K562 (cell line): ENCODE measurements around the gene SMCO4. TPM values are rescaled to one million over a fixed set of nuclear protein-coding genes. Genes with fewer than 3 reads are reported as not detected.
A peak's percentile ranks its signal among the peaks of the same experiment; 100 is the strongest.

ENCODE experiments used
- ATAC-seq: fragments of 200-7000 bp; cut with Tn5 transposase; 3 replicates; pipeline ENCODE4 v1.9.1; 2020; ENCODE audit warnings: moderate library complexity
- BruUV-seq: library from RNA; stranded (reverse); fragments of 400-500 nt; replicated peaks from 2 replicates; lab custom pipeline; 2021; lab: Mats Ljungman, UMichigan
- CTCF ChIA-PET: fragments of 300-600 bp; formaldehyde crosslinking; extraction: SDS; loops from one replicate; lab custom pipeline; 2021; ENCODE audit warnings: low intra/inter-chr PET ratio; lab: Yijun Ruan, JAX
- POLR2A ChIA-PET: fragments of 300-600, 350-650 bp; sonication (Branson Sonifier 250); formaldehyde crosslinking; extraction: SDS; loops from one replicate; lab custom pipeline; 2021; ENCODE audit warnings: antibody characterized with exemption, inconsistent platforms; lab: Yijun Ruan, JAX
- DNase-seq, 4 experiments: peaks; one replicate each; pipeline versions ENCODE4 v3.0.0 to v3.0.0-alpha.2; 2011 to 2018; ENCODE audit warnings: low spot score in 3 of 4, mixed read lengths in 3 of 4; ENCODE audit errors: extremely low read depth in 1 of 4
- FAIRE-seq: peaks from 2 replicates; lab custom pipeline; 2011; peaks lifted over from hg19 to GRCh38; lab: Jason Lieb, UNC
- H2AFZ ChIP-seq: 2 replicates; pipeline ENCODE4 v1.6.0; 2011; ENCODE audit warnings: low read depth, low read length, control low read depth, inconsistent platforms
- H3K27ac ChIP-seq: fragments of 200-600 bp; 3 replicates; pipeline ENCODE4 v1.8.0; 2011; ENCODE audit warnings: low read depth, mild to moderate bottlenecking, control low read depth, inconsistent platforms, low read length, moderate library complexity, mixed read lengths; ENCODE audit errors: extremely low read depth
- H3K27me3 ChIP-seq, 2 experiments: fragments of 300-600 bp in 1 of 2; 2 replicates in 1 of 2; 3 replicates in 1 of 2; pipeline versions ENCODE4 v1.6.0 to v1.8.0; 2011; ENCODE audit warnings: inconsistent platforms in 2 of 2, low read length in 2 of 2, mild to moderate bottlenecking in 1 of 2, mixed read lengths in 1 of 2, moderate library complexity in 1 of 2; ENCODE audit not compliant: control insufficient read depth in 2 of 2, insufficient read depth in 2 of 2
- H3K36me3 ChIP-seq: fragments of 300-600 bp; 3 replicates; pipeline ENCODE4 v1.8.0; 2011; ENCODE audit warnings: mild to moderate bottlenecking, low read length, inconsistent platforms; ENCODE audit not compliant: control insufficient read depth, insufficient read depth
- H3K4me1 ChIP-seq, 2 experiments: fragments of 200-600 bp in 1 of 2; replicated peaks in 1 of 2; 2 replicates in 1 of 2; 3 replicates in 1 of 2; pipeline versions ENCODE4 v1.5.1 to v1.8.0; 2011; ENCODE audit warnings: inconsistent platforms in 2 of 2, low read length in 2 of 2, mild to moderate bottlenecking in 1 of 2, mixed read lengths in 1 of 2, moderate library complexity in 1 of 2; ENCODE audit not compliant: control insufficient read depth in 2 of 2, insufficient read depth in 2 of 2
- H3K4me2 ChIP-seq: 2 replicates; pipeline ENCODE4 v1.6.1; 2011; ENCODE audit warnings: low read length, control low read depth, inconsistent platforms, mixed read lengths; ENCODE audit not compliant: insufficient read depth
- H3K4me3 ChIP-seq: fragments of 200-600 bp; sonication (generic), shearing (Covaris generic); 2 replicates; pipeline ENCODE4 v1.5.1; 2016; ENCODE audit warnings: control low read depth, inconsistent platforms
- H3K79me2 ChIP-seq: fragments of 200-600 bp; 3 replicates; pipeline ENCODE4 v1.8.0; 2011; ENCODE audit warnings: low read length, inconsistent platforms; ENCODE audit not compliant: control insufficient read depth, insufficient read depth
- H3K9ac ChIP-seq, 2 experiments: 2 replicates each; pipeline versions ENCODE4 v1.6.0 to v1.6.1; 2011; ENCODE audit warnings: low read depth in 2 of 2, low read length in 2 of 2, control low read depth in 1 of 2, inconsistent platforms in 1 of 2, mild to moderate bottlenecking in 1 of 2, mixed read lengths in 1 of 2; ENCODE audit not compliant: insufficient read depth in 1 of 2
- H3K9me1 ChIP-seq: one replicate; pipeline ENCODE4 v1.6.0; 2011; ENCODE audit warnings: inconsistent platforms, mild to moderate bottlenecking, low read length, moderate library complexity; ENCODE audit not compliant: control insufficient read depth, insufficient read depth
- H3K9me3 ChIP-seq: replicated peaks from 2 replicates; pipeline ENCODE4 v1.5.1; 2011; ENCODE audit warnings: low read depth, low read length, inconsistent platforms; ENCODE audit not compliant: control insufficient read depth, insufficient read depth
- H4K20me1 ChIP-seq: replicated peaks from 2 replicates; pipeline ENCODE4 v1.6.1; 2011; ENCODE audit warnings: low read length, inconsistent platforms, mixed read lengths; ENCODE audit not compliant: control insufficient read depth, insufficient read depth
- BRD4 ChIP-seq: fragments of 200-600 bp; sonication (generic); IDR thresholded peaks from 2 replicates; pipeline ENCODE4 v1.6.1; 2017; ENCODE audit warnings: inconsistent platforms
- CBFA2T2 ChIP-seq: fragments of 450-650 bp; conservative IDR thresholded peaks from 2 replicates; pipeline ENCODE4 v1.6.1; 2017; ENCODE audit warnings: mild to moderate bottlenecking
- HMBOX1 ChIP-seq: sonication (generic); IDR thresholded peaks from 2 replicates; pipeline ENCODE4 v1.6.1; 2016
- LCOR ChIP-seq: sonication (generic); formaldehyde crosslinking; IDR thresholded peaks from 2 replicates; pipeline ENCODE4 v1.8.0; 2022; ENCODE audit warnings: mild to moderate bottlenecking, missing genetic modification reagents
- MAFG ChIP-seq: fragments of 450-650 bp; conservative IDR thresholded peaks from 2 replicates; pipeline ENCODE4 v1.6.1; 2016; ENCODE audit warnings: missing genetic modification characterization, missing compliant biosample characterization
- RHOXF2B ChIP-seq: fragments of 250-450 bp; sonication (Bioruptor Pico); conservative IDR thresholded peaks from 2 replicates; pipeline ENCODE4 v1.5.1; 2021
- TAL1 ChIP-seq: fragments of 450-650 bp; IDR thresholded peaks from 2 replicates; pipeline ENCODE4 v1.6.1; 2016; ENCODE audit warnings: mild to moderate bottlenecking
- ZNF282 ChIP-seq: sonication (generic); formaldehyde crosslinking; IDR thresholded peaks from 2 replicates; pipeline ENCODE4 v1.8.1; 2023; ENCODE audit warnings: missing genetic modification reagents
- ZNF316 ChIP-seq: fragments of 450-650 bp; IDR thresholded peaks from 2 replicates; pipeline ENCODE4 v1.6.1; 2016
- ZNF655 ChIP-seq: fragments of 250-450 bp; sonication (Bioruptor Pico); IDR thresholded peaks from 2 replicates; pipeline ENCODE4 v1.5.0; 2021
- ZNF668 ChIP-seq: fragments of 250-450 bp; sonication (Bioruptor Pico); IDR thresholded peaks from 2 replicates; pipeline ENCODE4 v1.8.0; 2022; ENCODE audit warnings: mild to moderate bottlenecking, inconsistent platforms
- ZNF740 ChIP-seq, 3 experiments: fragments of 200-800 bp in 1 of 3; sonication (Bioruptor generic) in 1 of 3; sonication (generic) in 1 of 3; formaldehyde crosslinking in 1 of 3; IDR thresholded peaks; 2 replicates each; pipeline versions ENCODE4 v1.6.1 to v1.8.0; 2016 to 2022; ENCODE audit warnings: mild to moderate bottlenecking in 2 of 3, missing compliant biosample characterization in 2 of 3, missing genetic modification characterization in 2 of 3, missing genetic modification reagents in 1 of 3
- ZSCAN32 ChIP-seq: fragments of 450-650 bp; formaldehyde crosslinking; IDR thresholded peaks from 2 replicates; pipeline ENCODE4 v1.4.0; 2020; ENCODE audit warnings: mild to moderate bottlenecking, moderate library complexity
- in situ Hi-C: fragments of 300-500 bp; cut with MboI; formaldehyde crosslinking; loops from 4 replicates; pipeline ENCODE4 v1.15.0; 2018; ENCODE audit warnings: inconsistent platforms, mixed read lengths
- intact Hi-C: fragments of 100-400 bp; cut with micrococcal nuclease; formaldehyde crosslinking; loops from 2 replicates; pipeline ENCODE4 v1.14.2; 2022
- polyA plus RNA-seq, 8 experiments: library from polyadenylated mRNA; depleted of rRNA in 4 of 8; stranded (reverse) in 5 of 8; unstranded in 3 of 8; fragments of >200 nt; fragmentation: Nextera tagmentation in 2 of 8; fragmentation: Illumina TruSeq in 1 of 8; extraction: Ambion mirVana in 2 of 8; extraction: Trizol in 1 of 8; gene quantifications; 2 replicates each; pipeline versions ENCODE4 v1.2.1 to v1.2.3, GENCODE V29; 2011 to 2014; ENCODE audit warnings: inconsistent platforms in 1 of 8, missing spikeins in 1 of 8
- total RNA-seq, 7 experiments: library from RNA; depleted of rRNA in 6 of 7; stranded (reverse); fragments of >200 nt in 6 of 7; fragmentation: Illumina TruSeq in 2 of 7; extraction: Trizol in 2 of 7; gene quantifications; 2 replicates each; pipeline versions ENCODE4 v1.2.1 to v1.2.3, GENCODE V29; 2011 to 2021; ENCODE audit warnings: low replicate concordance in 1 of 7
- TF ChIP-seq, protein P1 (sequence below): sonication (generic); formaldehyde crosslinking; IDR thresholded peaks from 2 replicates; pipeline ENCODE4 v1.4.0; 2020; ENCODE audit warnings: mild to moderate bottlenecking, missing genetic modification reagents
- TF ChIP-seq, protein P2 (sequence below): fragments of 250-450 bp; sonication (Bioruptor Pico); IDR thresholded peaks from 2 replicates; pipeline ENCODE4 v1.5.0; 2021; ENCODE audit warnings: mild to moderate bottlenecking, borderline replicate concordance

SMCO4 gene
- total and polyA plus RNA-seq, 9 of the 15 experiments (the other 6 are each of a cell fraction or from before 2014, with no cell fraction given) = 1.8 to 27.8 (median 15.3) TPM

GRCh38 chr11:93585758-93586157, 42.6 kb upstream of the SMCO4 start (continued):
- TF ChIP-seq ZNF316 = peak; percentile 92
- peak; percentile 91 for TF ChIP-seq MAFG
- TF ChIP-seq ZSCAN32 = no peak
- TF ChIP-seq LCOR = no peak
- TF ChIP-seq HMBOX1 = no peak
- TF ChIP-seq, protein P1, sequence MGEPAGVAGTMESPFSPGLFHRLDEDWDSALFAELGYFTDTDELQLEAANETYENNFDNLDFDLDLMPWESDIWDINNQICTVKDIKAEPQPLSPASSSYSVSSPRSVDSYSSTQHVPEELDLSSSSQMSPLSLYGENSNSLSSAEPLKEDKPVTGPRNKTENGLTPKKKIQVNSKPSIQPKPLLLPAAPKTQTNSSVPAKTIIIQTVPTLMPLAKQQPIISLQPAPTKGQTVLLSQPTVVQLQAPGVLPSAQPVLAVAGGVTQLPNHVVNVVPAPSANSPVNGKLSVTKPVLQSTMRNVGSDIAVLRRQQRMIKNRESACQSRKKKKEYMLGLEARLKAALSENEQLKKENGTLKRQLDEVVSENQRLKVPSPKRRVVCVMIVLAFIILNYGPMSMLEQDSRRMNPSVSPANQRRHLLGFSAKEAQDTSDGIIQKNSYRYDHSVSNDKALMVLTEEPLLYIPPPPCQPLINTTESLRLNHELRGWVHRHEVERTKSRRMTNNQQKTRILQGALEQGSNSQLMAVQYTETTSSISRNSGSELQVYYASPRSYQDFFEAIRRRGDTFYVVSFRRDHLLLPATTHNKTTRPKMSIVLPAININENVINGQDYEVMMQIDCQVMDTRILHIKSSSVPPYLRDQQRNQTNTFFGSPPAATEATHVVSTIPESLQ (CRISPR knock-in tag) = no peak
- TF ChIP-seq ZNF655 = no peak
- TF ChIP-seq, all 486 proteins: peak for 7

GRCh38 chr11:93583490-93583889, 40.3 kb upstream of the SMCO4 start:
- Histone ChIP-seq H3K9me3 (no peaks in the 10 kb centered on the region), H3K79me2 (no peaks in the 10 kb centered on the region), H4K20me1 (no peaks in the 10 kb centered on the region), H3K27ac (no peak overlapping the region), H3K4me2 (no peak overlapping the region), H3K4me1 (peaks cover 0 to 20% of the 10 kb centered on the region in 2 experiments; a peak in 3 of 5 replicates), H2AFZ (no peak overlapping the region), H3K4me3 (no peak overlapping the region), H3K9me1 (no peaks in the 10 kb centered on the region), H3K36me3 (no peaks in the 10 kb centered on the region), H3K9ac (no peak overlapping the region), H3K27me3 (0 out of 5 replicates have a peak, but pooled peaks cover 0 to 4% of the 10 kb centered on the region in 2 experiments)
- peak; percentile 49; the same call in 2 of the 3 replicates for ATAC-seq
- FAIRE-seq = peak; percentile 65
- intact Hi-C loops = no loop called here
- ChIA-PET CTCF (no interaction called here), POLR2A (interaction anchor here (0.5 kb wide), 1 partner anchor 17 kb away, joined by 3 read pairs; no protein-coding TSS in a partner anchor)
- DNase-seq = peak in 2 of 4 experiments; percentile 19 to 42
- in situ Hi-C loops = no loop called here
- no TSS peak for BruUV-seq
- TF ChIP-seq ZNF668 = no peak
- TF ChIP-seq RHOXF2B = no peak
- TF ChIP-seq, protein P2, sequence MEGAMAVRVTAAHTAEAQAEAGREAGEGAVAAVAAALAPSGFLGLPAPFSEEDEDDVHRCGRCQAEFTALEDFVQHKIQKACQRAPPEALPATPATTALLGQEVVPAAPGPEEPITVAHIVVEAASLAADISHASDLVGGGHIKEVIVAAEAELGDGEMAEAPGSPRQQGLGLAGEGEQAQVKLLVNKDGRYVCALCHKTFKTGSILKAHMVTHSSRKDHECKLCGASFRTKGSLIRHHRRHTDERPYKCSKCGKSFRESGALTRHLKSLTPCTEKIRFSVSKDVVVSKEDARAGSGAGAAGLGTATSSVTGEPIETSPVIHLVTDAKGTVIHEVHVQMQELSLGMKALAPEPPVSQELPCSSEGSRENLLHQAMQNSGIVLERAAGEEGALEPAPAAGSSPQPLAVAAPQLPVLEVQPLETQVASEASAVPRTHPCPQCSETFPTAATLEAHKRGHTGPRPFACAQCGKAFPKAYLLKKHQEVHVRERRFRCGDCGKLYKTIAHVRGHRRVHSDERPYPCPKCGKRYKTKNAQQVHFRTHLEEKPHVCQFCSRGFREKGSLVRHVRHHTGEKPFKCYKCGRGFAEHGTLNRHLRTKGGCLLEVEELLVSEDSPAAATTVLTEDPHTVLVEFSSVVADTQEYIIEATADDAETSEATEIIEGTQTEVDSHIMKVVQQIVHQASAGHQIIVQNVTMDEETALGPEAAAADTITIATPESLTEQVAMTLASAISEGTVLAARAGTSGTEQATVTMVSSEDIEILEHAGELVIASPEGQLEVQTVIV (CRISPR knock-in tag) = no peak
- no peak for TF ChIP-seq ZNF740 (CRISPR knock-in tag; IDR thresholded peaks at IDR 0.05)
- TF ChIP-seq ZNF740 (tag; IDR thresholded peaks at IDR 0.05) = no peak
- TF ChIP-seq BRD4 = no peak
- no peak for TF ChIP-seq ZNF282 (CRISPR knock-in tag)
- TF ChIP-seq CBFA2T2 = peak; percentile 51
- TF ChIP-seq TAL1 = peak; percentile 54
